Loucy (cell line): ENCODE results near the gene OR4A16.
A peak's percentile ranks its signal among the peaks of the same experiment; 100 is the strongest.

Experiments
- H2AFZ ChIP-seq: fragments of 200-600 bp; sonication (generic); 2 replicates; pipeline ENCODE4 v1.6.0; 2016; ENCODE audit warnings: antibody characterized with exemption, mild to moderate bottlenecking, low read length, moderate library complexity
- H3F3A ChIP-seq: fragments of 200-600 bp; 2 replicates; pipeline ENCODE4 v1.6.0; 2016; ENCODE audit warnings: antibody characterized with exemption, low read depth, mild to moderate bottlenecking
- H3K27me3 ChIP-seq: fragments of 200-600 bp; sonication (generic); 2 replicates; pipeline ENCODE4 v1.6.1; 2014; ENCODE audit warnings: low read length, mild to moderate bottlenecking; ENCODE audit not compliant: insufficient read depth, poor library complexity, severe bottlenecking
- H3K36me3 ChIP-seq: fragments of 200-600 bp; sonication (generic); 2 replicates; pipeline ENCODE4 v1.6.1; 2016; ENCODE audit warnings: low read length; ENCODE audit not compliant: insufficient read depth
- H3K4me1 ChIP-seq: fragments of 200-600 bp; sonication (generic); 2 replicates; pipeline ENCODE4 v1.5.1; 2014; ENCODE audit warnings: low read length, mild to moderate bottlenecking; ENCODE audit not compliant: insufficient read depth, poor library complexity, severe bottlenecking
- H3K4me2 ChIP-seq: fragments of 200-600 bp; sonication (generic); 2 replicates; pipeline ENCODE4 v1.6.0; 2014; ENCODE audit warnings: antibody characterized with exemption, low read length, low read depth, mild to moderate bottlenecking; ENCODE audit not compliant: poor library complexity, severe bottlenecking
- H3K4me3 ChIP-seq: fragments of 200-600 bp; sonication (generic); 2 replicates; pipeline ENCODE4 v1.5.1; 2014; ENCODE audit warnings: low read length, mild to moderate bottlenecking, mixed read lengths; ENCODE audit not compliant: poor library complexity, severe bottlenecking
- H3K79me2 ChIP-seq: fragments of 200-600 bp; sonication (generic); 2 replicates; pipeline ENCODE4 v1.6.1; 2014; ENCODE audit warnings: low read length; ENCODE audit not compliant: insufficient read depth
- H3K9ac ChIP-seq: fragments of 200-600 bp; sonication (generic); 2 replicates; pipeline ENCODE4 v1.6.0; 2014; ENCODE audit warnings: mild to moderate bottlenecking, low read depth, low read length, moderate library complexity; ENCODE audit not compliant: poor library complexity, severe bottlenecking
- H3K9me2 ChIP-seq: fragments of 200-600 bp; sonication (generic); replicated peaks from 2 replicates; pipeline ENCODE4 v1.6.1; 2016; ENCODE audit warnings: low read depth, low read length, mixed read lengths
- H3K9me3 ChIP-seq: fragments of 200-600 bp; sonication (generic); 2 replicates; pipeline ENCODE4 v1.6.1; 2014; ENCODE audit warnings: mild to moderate bottlenecking, antibody characterized with exemption, low read length, low read depth; ENCODE audit not compliant: insufficient read depth
- H4K20me1 ChIP-seq: fragments of 200-600 bp; sonication (generic); 2 replicates; pipeline ENCODE4 v1.6.0; 2014; ENCODE audit warnings: antibody characterized with exemption, low read length, mild to moderate bottlenecking; ENCODE audit not compliant: insufficient read depth, poor library complexity, severe bottlenecking
- CTCF ChIP-seq: fragments of 200-600 bp; sonication (generic); conservative IDR thresholded peaks from 2 replicates; pipeline ENCODE4 v1.5.1; 2014; ENCODE audit warnings: mild to moderate bottlenecking, antibody characterized with exemption, low read length
- EZH2phosphoT487 ChIP-seq: fragments of 200-600 bp; IDR thresholded peaks from 2 replicates; pipeline ENCODE4 v1.6.1; 2018; ENCODE audit warnings: antibody characterized with exemption, mild to moderate bottlenecking, moderate library complexity, borderline replicate concordance

Gene OR4A16

DNA sequence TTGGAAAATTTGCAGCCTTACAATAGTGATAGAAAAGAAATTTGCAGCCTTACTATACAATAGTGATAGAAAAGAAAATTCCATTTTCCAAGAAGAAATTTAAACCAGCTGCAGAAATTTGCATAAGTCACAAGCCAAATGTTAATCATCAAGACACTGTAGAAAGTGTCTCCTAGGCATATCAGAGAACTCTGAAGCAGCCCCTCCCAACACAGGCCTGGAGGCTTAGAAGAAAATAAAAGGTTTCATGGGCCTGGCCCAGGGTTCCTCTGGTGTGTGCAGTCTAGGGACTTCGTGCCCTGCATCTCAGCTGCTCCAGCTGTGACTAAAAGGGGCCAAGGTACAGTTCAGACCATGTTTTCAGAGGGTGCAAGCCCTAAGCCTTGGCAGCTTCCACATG lies 6.0 kb downstream of the OR4A16 start:
- Histone ChIP-seq H3K4me1 (no peaks in the 10 kb centered on the region), H3K4me2 (no peak overlapping the region), H3K79me2 (no peaks in the 10 kb centered on the region), H3K9me3 (no peaks in the 10 kb centered on the region), H3K9me2 (no peaks in the 10 kb centered on the region), H2AFZ (no peak overlapping the region), H3F3A (no peaks in the 10 kb centered on the region), H3K27me3 (no peaks in the 10 kb centered on the region), H4K20me1 (no peaks in the 10 kb centered on the region), H3K9ac (no peak overlapping the region), H3K36me3 (no peaks in the 10 kb centered on the region), H3K4me3 (no peak overlapping the region)
- no peak for TF ChIP-seq CTCF
- TF ChIP-seq EZH2phosphoT487: no peak

GRCh38 chr11:55357560-55358184 lies 14.7 kb downstream of the OR4A16 start:
- Histone ChIP-seq H3K4me2 (no peak overlapping the region), H3K4me3 (no peak overlapping the region), H3F3A (no peaks in the 10 kb centered on the region), H3K9me2 (no peaks in the 10 kb centered on the region), H2AFZ (no peak overlapping the region), H3K9ac (no peak overlapping the region), H3K9me3 (no peaks in the 10 kb centered on the region), H3K27me3 (no peaks in the 10 kb centered on the region), H4K20me1 (no peaks in the 10 kb centered on the region), H3K4me1 (no peaks in the 10 kb centered on the region), H3K79me2 (no peaks in the 10 kb centered on the region), H3K36me3 (no peaks in the 10 kb centered on the region)
- TF ChIP-seq CTCF (peak; percentile 58), EZH2phosphoT487 (no peak)

- no peaks in the 10 kb centered on the region for H3K4me1 ChIP-seq
- H2AFZ ChIP-seq: no peak within 1 kb of the TSS
- H3K9me3 ChIP-seq: no peaks in the 10 kb centered on the region
- H3K4me2 ChIP-seq: no peak within 1 kb of the TSS
- no peaks in the 10 kb centered on the region for H3F3A ChIP-seq
- no peaks in the 10 kb centered on the region for H3K36me3 ChIP-seq
- TF ChIP-seq EZH2phosphoT487 (no peak), CTCF (no peak)
- no peaks in the 10 kb centered on the region for H3K9me2 ChIP-seq
- H4K20me1 ChIP-seq: no peaks in the 10 kb centered on the region
- H3K27me3 ChIP-seq: no peaks in the 10 kb centered on the region
- H3K9ac ChIP-seq: no peak within 1 kb of the TSS
- H3K79me2 ChIP-seq: no peaks in the 10 kb centered on the region
- no peak within 1 kb of the TSS for H3K4me3 ChIP-seq
These were observed 24.7 kb downstream of the OR4A16 start, which contains the start of gene OR4A15 for GRCh38 chr11:55367674-55368073. TSS of gene OR4A15 (plus strand) at chr11:55367974. CDS start at chr11:55367974, 0 bp downstream.
